IPS DF 6.9 (cell line): ENCODE measurements around the gene USP17L29.
"Not testable (repeated sequence)": the region's sequence is repeated elsewhere in the genome, so short reads cannot be mapped to it uniquely, and the experiment has no call there.

Source experiments
- DNase-seq: peaks from one replicate; pipeline ENCODE4 v3.0.0-alpha.2; 2013; ENCODE audit warnings: low read depth, low spot score
- H3K27ac ChIP-seq: one replicate; pipeline ENCODE4 v1.5.1; 2013; ENCODE audit warnings: low read length, control low read depth
- H3K27me3 ChIP-seq: 2 replicates; pipeline ENCODE4 v1.6.1; 2013; ENCODE audit warnings: mild to moderate bottlenecking, low read length; ENCODE audit not compliant: control insufficient read depth, insufficient read depth
- H3K36me3 ChIP-seq: 2 replicates; pipeline ENCODE4 v1.6.1; 2013; ENCODE audit warnings: low read length; ENCODE audit not compliant: control insufficient read depth, insufficient read depth
- H3K4me1 ChIP-seq: 2 replicates; pipeline ENCODE4 v1.6.1; 2013; ENCODE audit warnings: low read length; ENCODE audit not compliant: control insufficient read depth, insufficient read depth
- H3K4me3 ChIP-seq: 2 replicates; pipeline ENCODE4 v1.5.1; 2013; ENCODE audit warnings: mild to moderate bottlenecking, low read length
- H3K9me3 ChIP-seq: 2 replicates; pipeline ENCODE4 v1.6.1; 2013; ENCODE audit warnings: low read length, inconsistent platforms; ENCODE audit not compliant: control insufficient read depth, insufficient read depth
- WGBS: extraction: QIAGEN DNeasy Blood & Tissue Kit; methylation state at CpG from one replicate; pipeline ENCODE4 v1.1.7; 2013; ENCODE audit warnings: mixed read lengths, missing lambda C conversion rate; ENCODE audit not compliant: insufficient read length, insufficient coverage; 5-methylcytosine and 5-hydroxymethylcytosine counted together

The USP17L29 gene

GRCh38 chr4:9381012-9381534 is 27.6 kb downstream of the USP17L29 start:
- not testable (repeated sequence) for H3K9me3 ChIP-seq, H3K36me3 ChIP-seq, H3K27ac ChIP-seq, H3K4me3 ChIP-seq, DNase-seq, H3K27me3 ChIP-seq, H3K4me1 ChIP-seq
- no CpG with 5 or more reads among the region's 36 CpGs for WGBS

GRCh38 chr4:9384126-9384525 is 30.7 kb downstream of the USP17L29 start:
- Histone ChIP-seq H3K27ac (no peak overlapping the region), H3K9me3 (no peaks in the 10 kb centered on the region), H3K4me1 (no peaks in the 10 kb centered on the region), H3K4me3 (no peak overlapping the region), H3K27me3 (no peaks in the 10 kb centered on the region), H3K36me3 (no peaks in the 10 kb centered on the region)
- no CpG with 5 or more reads among the region's 1 CpG for WGBS
- no peak for DNase-seq

DNA sequence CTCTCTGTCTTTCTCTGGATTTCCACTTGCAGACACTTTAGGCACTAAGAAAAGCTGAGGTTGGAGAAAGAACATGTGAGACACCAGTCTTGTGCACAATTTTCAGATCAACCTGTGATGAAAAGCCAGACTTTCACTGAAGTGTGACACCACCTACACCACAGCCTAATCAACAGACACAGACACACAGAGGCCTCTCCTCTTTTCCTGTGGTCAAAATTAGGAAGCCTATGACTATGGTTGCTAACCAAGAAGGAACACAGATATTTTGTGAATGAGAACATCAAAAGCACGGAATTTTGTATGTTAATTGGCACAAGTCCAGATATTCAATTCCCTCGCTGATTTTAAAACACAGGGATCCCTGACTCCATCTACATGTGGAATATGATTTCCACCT is 35.6 kb downstream of the USP17L29 start:
- not testable (repeated sequence) for H3K27ac ChIP-seq, DNase-seq, H3K36me3 ChIP-seq, H3K4me3 ChIP-seq, H3K27me3 ChIP-seq, H3K4me1 ChIP-seq, H3K9me3 ChIP-seq
- WGBS: no CpG with 5 or more reads among the region's 2 CpGs
